K562 (cell line): ENCODE data around the gene DAP. TPM values are rescaled to one million over a fixed set of nuclear protein-coding genes. Genes with fewer than 3 reads are reported as not detected.

Source experiments
- BRD9 ChIP-seq: fragments of 450-650 bp; IDR thresholded peaks from 2 replicates; pipeline ENCODE4 v1.6.1; 2018; ENCODE audit warnings: low read depth; ENCODE audit not compliant: partially characterized antibody
- CEBPG ChIP-seq, 3 experiments: fragments of 200-800 bp in 1 of 3; sonication (Bioruptor generic) in 1 of 3; sonication (generic) in 1 of 3; formaldehyde crosslinking in 1 of 3; IDR thresholded peaks in 2 of 3; conservative IDR thresholded peaks in 1 of 3; 2 replicates each; pipeline versions ENCODE4 v1.6.1 to v1.8.0; 2016 to 2022; ENCODE audit warnings: missing compliant biosample characterization in 2 of 3, missing genetic modification characterization in 2 of 3, mild to moderate bottlenecking in 1 of 3, missing genetic modification reagents in 1 of 3
- CREB1 ChIP-seq, 2 experiments: sonication (generic) in 1 of 2; formaldehyde crosslinking in 1 of 2; IDR thresholded peaks; 2 replicates each; pipeline versions ENCODE4 v1.6.1 to v1.8.0; 2012 to 2022; ENCODE audit warnings: inconsistent platforms in 1 of 2, mild to moderate bottlenecking in 1 of 2, missing genetic modification reagents in 1 of 2, moderate library complexity in 1 of 2
- CTBP1 ChIP-seq: fragments of 450-650 bp; IDR thresholded peaks from 2 replicates; pipeline ENCODE4 v1.6.1; 2016; ENCODE audit warnings: borderline replicate concordance
- EP300 ChIP-seq: IDR thresholded peaks from 2 replicates; pipeline ENCODE4 v1.6.1; 2012; ENCODE audit warnings: low read length, improper control_type of control experiment
- FOXA3 ChIP-seq, 2 experiments: fragments of 450-650 bp in 1 of 2; sonication (generic) in 1 of 2; formaldehyde crosslinking; IDR thresholded peaks in 1 of 2; conservative IDR thresholded peaks in 1 of 2; 2 replicates each; pipeline versions ENCODE4 v1.4.0 to v1.8.0; 2020 to 2022; ENCODE audit warnings: mild to moderate bottlenecking in 2 of 2, missing genetic modification reagents in 1 of 2
- HDAC2 ChIP-seq: fragments of 450-650 bp; IDR thresholded peaks from 2 replicates; pipeline ENCODE4 v1.6.1; 2016; ENCODE audit warnings: mild to moderate bottlenecking
- HIVEP1 ChIP-seq: fragments of 250-450 bp; sonication (Bioruptor Pico); IDR thresholded peaks from 2 replicates; pipeline ENCODE4 v1.4.0; 2020; ENCODE audit warnings: mild to moderate bottlenecking
- ID3 ChIP-seq, 2 experiments: fragments of 250-450 bp in 1 of 2; fragments of 450-650 bp in 1 of 2; sonication (Bioruptor Pico) in 1 of 2; IDR thresholded peaks; 2 replicates each; pipeline versions ENCODE4 v1.6.1 to v1.8.0; 2016 to 2021; ENCODE audit warnings: mild to moderate bottlenecking in 2 of 2, moderate library complexity in 2 of 2, missing compliant biosample characterization in 1 of 2, missing genetic modification characterization in 1 of 2
- JUN ChIP-seq, 2 experiments: sonication (generic) in 1 of 2; formaldehyde crosslinking in 1 of 2; IDR thresholded peaks; 2 replicates each; pipeline versions ENCODE4 v1.6.1 to v1.8.0; 2012 to 2022; ENCODE audit warnings: borderline replicate concordance in 2 of 2, mild to moderate bottlenecking in 2 of 2, improper control_type of control experiment in 1 of 2, low read depth in 1 of 2, low read length in 1 of 2, missing genetic modification reagents in 1 of 2
- JUND ChIP-seq, 2 experiments: IDR thresholded peaks; 2 replicates in 1 of 2; 3 replicates in 1 of 2; pipeline ENCODE4 v1.6.1; 2011; ENCODE audit warnings: borderline replicate concordance in 2 of 2, low read depth in 2 of 2, low read length in 2 of 2, improper control_type of control experiment in 1 of 2, missing biosample characterization in 1 of 2, missing genetic modification characterization in 1 of 2, missing genetic modification reagents in 1 of 2
- MAZ ChIP-seq, 2 experiments: fragments of 450-650 bp in 1 of 2; sonication (generic) in 1 of 2; formaldehyde crosslinking; IDR thresholded peaks in 1 of 2; conservative IDR thresholded peaks in 1 of 2; 2 replicates each; pipeline versions ENCODE4 v1.4.0 to v1.5.0; 2020; ENCODE audit warnings: mild to moderate bottlenecking in 1 of 2, missing genetic modification reagents in 1 of 2
- POLR2G ChIP-seq: fragments of 200-400 bp; formaldehyde crosslinking; IDR thresholded peaks from 2 replicates; pipeline ENCODE4 v1.6.1; 2017; ENCODE audit warnings: low read depth, mild to moderate bottlenecking, antibody characterized with exemption, low read length, moderate library complexity
- RBFOX2 ChIP-seq: fragments of 200-400 bp; formaldehyde crosslinking; IDR thresholded peaks from 2 replicates; pipeline ENCODE4 v1.6.1; 2017; ENCODE audit warnings: low read depth, mild to moderate bottlenecking, low read length, moderate library complexity
- SMAD2 ChIP-seq: fragments of 150-350 bp; IDR thresholded peaks from 2 replicates; pipeline ENCODE4 v1.6.1; 2014; ENCODE audit warnings: low read depth, mild to moderate bottlenecking, low read length
- SPI1 ChIP-seq: IDR thresholded peaks from 2 replicates; pipeline ENCODE4 v1.6.1; 2011; ENCODE audit warnings: low read depth, low read length, control low read depth, borderline replicate concordance
- SUPT5H ChIP-seq: fragments of 450-650 bp; IDR thresholded peaks from 2 replicates; pipeline ENCODE4 v1.6.1; 2016
- ZBED1 ChIP-seq: IDR thresholded peaks from 2 replicates; pipeline ENCODE4 v1.6.1; 2014
- ZNF584 ChIP-seq: fragments of 200-800 bp; sonication (Bioruptor generic); IDR thresholded peaks from 2 replicates; pipeline ENCODE4 v1.6.1; 2016; ENCODE audit warnings: low read depth, mild to moderate bottlenecking, missing genetic modification characterization, missing compliant biosample characterization
- polyA plus RNA-seq, 8 experiments: library from polyadenylated mRNA; depleted of rRNA in 4 of 8; stranded (reverse) in 5 of 8; unstranded in 3 of 8; fragments of >200 nt; fragmentation: Nextera tagmentation in 2 of 8; fragmentation: Illumina TruSeq in 1 of 8; extraction: Ambion mirVana in 2 of 8; extraction: Trizol in 1 of 8; gene quantifications; 2 replicates each; pipeline versions ENCODE4 v1.2.1 to v1.2.3, GENCODE V29; 2011 to 2014; ENCODE audit warnings: inconsistent platforms in 1 of 8, missing spikeins in 1 of 8
- total RNA-seq, 7 experiments: library from RNA; depleted of rRNA in 6 of 7; stranded (reverse); fragments of >200 nt in 6 of 7; fragmentation: Illumina TruSeq in 2 of 7; extraction: Trizol in 2 of 7; gene quantifications; 2 replicates each; pipeline versions ENCODE4 v1.2.1 to v1.2.3, GENCODE V29; 2011 to 2021; ENCODE audit warnings: low replicate concordance in 1 of 7
- TF ChIP-seq, protein P1 (sequence below): fragments of 150-350 bp; conservative IDR thresholded peaks from 2 replicates; pipeline ENCODE4 v1.6.1; 2014; ENCODE audit warnings: low read length
- TF ChIP-seq, protein P2 (sequence below): fragments of 450-650 bp; formaldehyde crosslinking; IDR thresholded peaks from 2 replicates; pipeline ENCODE4 v1.4.0; 2022; ENCODE audit warnings: missing genetic modification characterization

Gene DAP
- total and polyA plus RNA-seq, 9 of the 15 experiments (the other 6 are each of a cell fraction or from before 2014, with no cell fraction given), result 14.1 to 151 (median 34.5) TPM

GRCh38 chr5:10734037-10734709 lies 26.9 kb downstream of the DAP start (continued):
- TF ChIP-seq SMAD2 (no peak), JUN (IDR thresholded peaks at IDR 0.05; ENCODE audit: borderline replicate concordance, low read depth, low read length) (peak; percentile 27; the same call in 1 of the 2 replicates), JUN (CRISPR knock-in tag; IDR thresholded peaks at IDR 0.05; ENCODE audit: borderline replicate concordance) (no peak), POLR2G (peak; percentile 47), MAZ (CRISPR knock-in tag; conservative IDR thresholded peaks at IDR 0.05 in 1 of 2, IDR thresholded peaks at IDR 0.05 in 1 of 2) (peak in 1 of 2 experiments; percentile 68; a peak in 2 of 4 replicates), HDAC2 (peak; percentile 91), ZNF584 (CRISPR knock-in tag) (peak; percentile 65; the same call in 1 of the 2 replicates), CEBPG (CRISPR knock-in tag; IDR thresholded peaks at IDR 0.05) (peak; percentile 80; the same call in 1 of the 2 replicates), CEBPG (tag; conservative IDR thresholded peaks at IDR 0.05 in 1 of 2, IDR thresholded peaks at IDR 0.05 in 1 of 2) (peak; percentile 81 to 93), RBFOX2 (peak; percentile 68), SUPT5H (no peak), EP300 (peak; percentile 97), CTBP1 (peak; percentile 98), JUND (IDR thresholded peaks at IDR 0.05; ENCODE audit: borderline replicate concordance, low read depth, low read length) (peak; percentile 83), JUND (tag; IDR thresholded peaks at IDR 0.05; ENCODE audit: borderline replicate concordance, low read depth, low read length) (peak; percentile 52; the same call in 1 of the 3 replicates), CREB1 (IDR thresholded peaks at IDR 0.05) (peak; percentile 54; the same call in 1 of the 2 replicates), CREB1 (CRISPR knock-in tag; IDR thresholded peaks at IDR 0.05) (no peak), ZBED1 (peak; percentile 88), SPI1 (peak; percentile 56; the same call in 1 of the 2 replicates), ID3 (CRISPR knock-in tag; IDR thresholded peaks at IDR 0.05) (no peak), ID3 (tag; IDR thresholded peaks at IDR 0.05) (peak; percentile 83; the same call in 1 of the 2 replicates), FOXA3 (CRISPR knock-in tag; conservative IDR thresholded peaks at IDR 0.05 in 1 of 2, IDR thresholded peaks at IDR 0.05 in 1 of 2) (0 out of 4 replicates have a peak, but pooled peaks of 1 of the 2 experiments have one; percentile 3), BRD9 (peak; percentile 17), HIVEP1 (CRISPR knock-in tag) (no peak)
- TF ChIP-seq, protein P1, sequence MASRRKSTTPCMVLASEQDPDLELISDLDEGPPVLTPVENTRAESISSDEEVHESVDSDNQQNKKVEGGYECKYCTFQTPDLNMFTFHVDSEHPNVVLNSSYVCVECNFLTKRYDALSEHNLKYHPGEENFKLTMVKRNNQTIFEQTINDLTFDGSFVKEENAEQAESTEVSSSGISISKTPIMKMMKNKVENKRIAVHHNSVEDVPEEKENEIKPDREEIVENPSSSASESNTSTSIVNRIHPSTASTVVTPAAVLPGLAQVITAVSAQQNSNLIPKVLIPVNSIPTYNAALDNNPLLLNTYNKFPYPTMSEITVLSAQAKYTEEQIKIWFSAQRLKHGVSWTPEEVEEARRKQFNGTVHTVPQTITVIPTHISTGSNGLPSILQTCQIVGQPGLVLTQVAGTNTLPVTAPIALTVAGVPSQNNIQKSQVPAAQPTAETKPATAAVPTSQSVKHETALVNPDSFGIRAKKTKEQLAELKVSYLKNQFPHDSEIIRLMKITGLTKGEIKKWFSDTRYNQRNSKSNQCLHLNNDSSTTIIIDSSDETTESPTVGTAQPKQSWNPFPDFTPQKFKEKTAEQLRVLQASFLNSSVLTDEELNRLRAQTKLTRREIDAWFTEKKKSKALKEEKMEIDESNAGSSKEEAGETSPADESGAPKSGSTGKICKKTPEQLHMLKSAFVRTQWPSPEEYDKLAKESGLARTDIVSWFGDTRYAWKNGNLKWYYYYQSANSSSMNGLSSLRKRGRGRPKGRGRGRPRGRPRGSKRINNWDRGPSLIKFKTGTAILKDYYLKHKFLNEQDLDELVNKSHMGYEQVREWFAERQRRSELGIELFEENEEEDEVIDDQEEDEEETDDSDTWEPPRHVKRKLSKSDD, result no peak
- TF ChIP-seq, protein P2, sequence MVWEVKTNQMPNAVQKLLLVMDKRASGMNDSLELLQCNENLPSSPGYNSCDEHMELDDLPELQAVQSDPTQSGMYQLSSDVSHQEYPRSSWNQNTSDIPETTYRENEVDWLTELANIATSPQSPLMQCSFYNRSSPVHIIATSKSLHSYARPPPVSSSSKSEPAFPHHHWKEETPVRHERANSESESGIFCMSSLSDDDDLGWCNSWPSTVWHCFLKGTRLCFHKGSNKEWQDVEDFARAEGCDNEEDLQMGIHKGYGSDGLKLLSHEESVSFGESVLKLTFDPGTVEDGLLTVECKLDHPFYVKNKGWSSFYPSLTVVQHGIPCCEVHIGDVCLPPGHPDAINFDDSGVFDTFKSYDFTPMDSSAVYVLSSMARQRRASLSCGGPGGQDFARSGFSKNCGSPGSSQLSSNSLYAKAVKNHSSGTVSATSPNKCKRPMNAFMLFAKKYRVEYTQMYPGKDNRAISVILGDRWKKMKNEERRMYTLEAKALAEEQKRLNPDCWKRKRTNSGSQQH (CRISPR knock-in tag), result no peak
